ENCODE measurements around the gene RNF40. TPM values are rescaled to one million over a fixed set of nuclear protein-coding genes. Genes with fewer than 3 reads are reported as not detected.

The RNF40 gene
- polyA plus RNA-seq, 1 donor from 2014 or later: 85.2 TPM

DNA sequence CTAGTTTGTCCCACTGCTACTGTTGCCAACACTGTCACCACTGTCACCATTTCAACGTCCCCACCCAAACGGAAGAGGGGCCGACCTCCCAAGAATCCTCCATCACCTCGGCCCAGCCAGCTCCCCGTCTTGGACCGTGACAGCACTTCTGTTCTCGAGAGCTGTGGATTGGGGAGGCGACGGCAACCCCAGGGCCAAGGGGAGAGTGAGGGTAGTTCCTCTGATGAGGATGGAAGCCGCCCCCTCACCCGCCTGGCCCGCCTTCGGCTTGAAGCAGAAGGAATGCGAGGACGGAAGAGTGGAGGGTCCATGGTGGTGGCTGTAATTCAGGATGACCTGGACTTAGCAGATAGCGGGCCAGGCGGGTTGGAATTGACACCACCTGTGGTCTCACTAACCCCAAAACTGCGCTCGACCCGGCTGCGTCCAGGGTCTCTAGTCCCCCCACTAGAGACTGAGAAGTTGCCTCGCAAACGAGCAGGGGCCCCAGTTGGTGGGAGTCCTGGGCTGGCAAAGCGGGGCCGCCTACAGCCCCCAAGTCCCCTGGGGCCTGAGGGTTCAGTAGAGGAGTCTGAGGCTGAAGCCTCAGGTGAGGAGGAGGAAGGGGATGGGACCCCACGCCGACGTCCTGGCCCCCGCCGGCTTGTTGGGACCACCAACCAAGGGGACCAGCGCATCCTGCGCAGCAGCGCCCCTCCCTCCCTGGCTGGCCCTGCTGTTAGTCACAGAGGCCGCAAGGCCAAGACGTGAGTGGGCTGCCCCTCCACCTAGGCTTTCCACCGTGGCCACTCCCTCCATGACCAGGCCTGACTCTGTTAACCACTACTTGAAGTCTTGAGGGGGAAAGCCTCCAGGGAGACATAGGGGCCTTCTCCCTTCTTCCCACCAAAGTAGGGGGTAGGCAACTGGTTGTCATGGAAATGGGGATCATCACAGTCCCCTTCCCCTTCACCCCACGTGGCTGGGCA, 22.9 kb upstream of the RNF40 start:
- Histone ChIP-seq H3K36me3 (ENCODE audit: insufficient read depth, low read length) (peaks cover 5% of the 10 kb centered on the region), H3K27me3 (ENCODE audit: insufficient read depth, low read depth, low read length) (no peaks in the 10 kb centered on the region), H3K9me2 (ENCODE audit: insufficient read depth, low read length) (no peaks in the 10 kb centered on the region), H3K9me3 (ENCODE audit: low read length) (no peaks in the 10 kb centered on the region), H4K20me1 (ENCODE audit: insufficient read depth) (no peaks in the 10 kb centered on the region), H3K9ac (ENCODE audit: low read length) (no peak overlapping the region), H3K79me2 (replicated peaks; ENCODE audit: insufficient read depth, low read length) (no peaks in the 10 kb centered on the region), H3K4me3 (ENCODE audit: low read length) (no peak overlapping the region), H2AFZ (ENCODE audit: low read depth, low read length) (no peak overlapping the region), H3K27ac (ENCODE audit: low read length) (no peak overlapping the region), H3F3A (ENCODE audit: insufficient read depth, low read length, poor library complexity, severe bottlenecking) (no peaks in the 10 kb centered on the region), H3K4me2 (ENCODE audit: low read length) (no peak overlapping the region)
- TF ChIP-seq, protein P1, sequence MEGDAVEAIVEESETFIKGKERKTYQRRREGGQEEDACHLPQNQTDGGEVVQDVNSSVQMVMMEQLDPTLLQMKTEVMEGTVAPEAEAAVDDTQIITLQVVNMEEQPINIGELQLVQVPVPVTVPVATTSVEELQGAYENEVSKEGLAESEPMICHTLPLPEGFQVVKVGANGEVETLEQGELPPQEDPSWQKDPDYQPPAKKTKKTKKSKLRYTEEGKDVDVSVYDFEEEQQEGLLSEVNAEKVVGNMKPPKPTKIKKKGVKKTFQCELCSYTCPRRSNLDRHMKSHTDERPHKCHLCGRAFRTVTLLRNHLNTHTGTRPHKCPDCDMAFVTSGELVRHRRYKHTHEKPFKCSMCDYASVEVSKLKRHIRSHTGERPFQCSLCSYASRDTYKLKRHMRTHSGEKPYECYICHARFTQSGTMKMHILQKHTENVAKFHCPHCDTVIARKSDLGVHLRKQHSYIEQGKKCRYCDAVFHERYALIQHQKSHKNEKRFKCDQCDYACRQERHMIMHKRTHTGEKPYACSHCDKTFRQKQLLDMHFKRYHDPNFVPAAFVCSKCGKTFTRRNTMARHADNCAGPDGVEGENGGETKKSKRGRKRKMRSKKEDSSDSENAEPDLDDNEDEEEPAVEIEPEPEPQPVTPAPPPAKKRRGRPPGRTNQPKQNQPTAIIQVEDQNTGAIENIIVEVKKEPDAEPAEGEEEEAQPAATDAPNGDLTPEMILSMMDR (IDR thresholded peaks at IDR 0.05; ENCODE audit: poor library complexity, severe bottlenecking): no peak
- TF ChIP-seq SMC3 (conservative IDR thresholded peaks at IDR 0.05; ENCODE audit: poor library complexity): no peak
- TF ChIP-seq RAD21 (conservative IDR thresholded peaks at IDR 0.05): no peak

DNA sequence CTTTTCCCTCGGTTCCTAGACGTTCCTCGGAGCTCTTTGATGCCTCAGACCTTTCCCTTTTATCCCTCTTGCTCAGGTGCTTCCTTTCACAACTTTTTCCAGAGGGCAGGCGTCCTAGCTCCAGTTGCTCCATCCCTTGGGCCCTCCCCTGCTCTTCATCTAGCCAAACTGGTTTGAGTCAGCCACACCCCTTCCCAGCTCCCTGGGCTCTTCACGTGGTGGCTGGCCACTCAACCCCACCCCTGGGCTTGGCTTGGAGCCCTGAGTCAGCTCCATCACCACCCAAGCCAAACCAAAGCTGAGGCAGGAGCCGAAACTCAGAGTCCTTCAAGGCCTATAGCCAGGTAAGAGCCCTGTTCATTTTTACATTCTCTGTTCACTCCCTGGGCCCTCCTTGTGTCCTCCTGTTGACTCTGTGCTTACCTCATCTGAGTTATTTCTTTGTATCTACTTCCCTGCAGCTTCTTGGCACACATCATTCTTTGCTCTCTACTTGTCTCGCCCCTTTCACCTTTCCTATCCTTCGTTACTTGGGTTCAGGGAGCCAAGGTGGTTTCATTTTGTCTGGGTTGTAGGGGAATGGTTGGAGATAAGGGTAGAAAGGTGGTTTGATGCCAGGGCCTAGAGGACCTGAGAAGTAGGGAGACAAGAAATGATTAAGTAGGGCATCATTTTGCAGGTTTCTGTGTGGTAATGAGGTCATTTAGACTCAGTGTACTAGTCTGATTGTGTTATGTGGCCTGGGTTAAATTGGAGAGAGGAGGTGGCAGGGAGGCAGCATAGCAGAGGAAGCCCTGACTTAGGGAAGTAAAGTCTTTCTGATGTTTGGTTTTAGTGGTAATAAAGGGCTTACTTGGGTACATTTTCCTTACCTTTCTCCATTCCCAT, 21.5 kb upstream of the RNF40 start:
- no peaks in the 10 kb centered on the region for H3K27me3 ChIP-seq (ENCODE audit: insufficient read depth, low read depth, low read length)
- H3K79me2 ChIP-seq (replicated peaks; ENCODE audit: insufficient read depth, low read length): no peaks in the 10 kb centered on the region
- no peaks in the 10 kb centered on the region for H4K20me1 ChIP-seq (ENCODE audit: insufficient read depth)
- H3K4me2 ChIP-seq (ENCODE audit: low read length): no peak overlapping the region
- TF ChIP-seq MXI1 (conservative IDR thresholded peaks at IDR 0.05; ENCODE audit: poor library complexity, severe bottlenecking): no peak
- TF ChIP-seq, protein P2, sequence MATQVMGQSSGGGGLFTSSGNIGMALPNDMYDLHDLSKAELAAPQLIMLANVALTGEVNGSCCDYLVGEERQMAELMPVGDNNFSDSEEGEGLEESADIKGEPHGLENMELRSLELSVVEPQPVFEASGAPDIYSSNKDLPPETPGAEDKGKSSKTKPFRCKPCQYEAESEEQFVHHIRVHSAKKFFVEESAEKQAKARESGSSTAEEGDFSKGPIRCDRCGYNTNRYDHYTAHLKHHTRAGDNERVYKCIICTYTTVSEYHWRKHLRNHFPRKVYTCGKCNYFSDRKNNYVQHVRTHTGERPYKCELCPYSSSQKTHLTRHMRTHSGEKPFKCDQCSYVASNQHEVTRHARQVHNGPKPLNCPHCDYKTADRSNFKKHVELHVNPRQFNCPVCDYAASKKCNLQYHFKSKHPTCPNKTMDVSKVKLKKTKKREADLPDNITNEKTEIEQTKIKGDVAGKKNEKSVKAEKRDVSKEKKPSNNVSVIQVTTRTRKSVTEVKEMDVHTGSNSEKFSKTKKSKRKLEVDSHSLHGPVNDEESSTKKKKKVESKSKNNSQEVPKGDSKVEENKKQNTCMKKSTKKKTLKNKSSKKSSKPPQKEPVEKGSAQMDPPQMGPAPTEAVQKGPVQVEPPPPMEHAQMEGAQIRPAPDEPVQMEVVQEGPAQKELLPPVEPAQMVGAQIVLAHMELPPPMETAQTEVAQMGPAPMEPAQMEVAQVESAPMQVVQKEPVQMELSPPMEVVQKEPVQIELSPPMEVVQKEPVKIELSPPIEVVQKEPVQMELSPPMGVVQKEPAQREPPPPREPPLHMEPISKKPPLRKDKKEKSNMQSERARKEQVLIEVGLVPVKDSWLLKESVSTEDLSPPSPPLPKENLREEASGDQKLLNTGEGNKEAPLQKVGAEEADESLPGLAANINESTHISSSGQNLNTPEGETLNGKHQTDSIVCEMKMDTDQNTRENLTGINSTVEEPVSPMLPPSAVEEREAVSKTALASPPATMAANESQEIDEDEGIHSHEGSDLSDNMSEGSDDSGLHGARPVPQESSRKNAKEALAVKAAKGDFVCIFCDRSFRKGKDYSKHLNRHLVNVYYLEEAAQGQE (IDR thresholded peaks at IDR 0.05; ENCODE audit: borderline replicate concordance): no peak
- TF ChIP-seq RAD21 (conservative IDR thresholded peaks at IDR 0.05): no peak
- no peak for TF ChIP-seq EP300 (conservative IDR thresholded peaks at IDR 0.05; ENCODE audit: poor library complexity, severe bottlenecking)
- TF ChIP-seq POLR2AphosphoS5 (IDR thresholded peaks at IDR 0.05): no peak
- TF ChIP-seq SMC3 (conservative IDR thresholded peaks at IDR 0.05; ENCODE audit: poor library complexity): no peak
- no peak for TF ChIP-seq EZH2 (IDR thresholded peaks at IDR 0.05; ENCODE audit: borderline replicate concordance, insufficient read depth, low read length, poor library complexity, severe bottlenecking)
- TF ChIP-seq TAF1 (IDR thresholded peaks at IDR 0.05; ENCODE audit: low read depth): no peak
- TF ChIP-seq, protein P1 (IDR thresholded peaks at IDR 0.05; ENCODE audit: poor library complexity, severe bottlenecking): no peak
- H3K9me2 ChIP-seq (ENCODE audit: insufficient read depth, low read length): no peaks in the 10 kb centered on the region
- no peaks in the 10 kb centered on the region for H3K36me3 ChIP-seq (ENCODE audit: insufficient read depth, low read length)
- H3K27ac ChIP-seq (ENCODE audit: low read length): no peak overlapping the region
- H3K9ac ChIP-seq (ENCODE audit: low read length): no peak overlapping the region
- H3F3A ChIP-seq (ENCODE audit: insufficient read depth, low read length, poor library complexity, severe bottlenecking): no peaks in the 10 kb centered on the region
- no peaks in the 10 kb centered on the region for H3K9me3 ChIP-seq (ENCODE audit: low read length)
- H3K4me3 ChIP-seq (ENCODE audit: low read length): no peak overlapping the region
- H2AFZ ChIP-seq (ENCODE audit: low read depth, low read length): no peak overlapping the region
